Globus pallidus (tissue), 1 donor: ENCODE results near the gene MOB3B.

Source experiments
- DNase-seq: peaks from one replicate; pipeline ENCODE4 v3.0.0-alpha.2; 2015; ENCODE audit warnings: low spot score

The MOB3B gene

DNA sequence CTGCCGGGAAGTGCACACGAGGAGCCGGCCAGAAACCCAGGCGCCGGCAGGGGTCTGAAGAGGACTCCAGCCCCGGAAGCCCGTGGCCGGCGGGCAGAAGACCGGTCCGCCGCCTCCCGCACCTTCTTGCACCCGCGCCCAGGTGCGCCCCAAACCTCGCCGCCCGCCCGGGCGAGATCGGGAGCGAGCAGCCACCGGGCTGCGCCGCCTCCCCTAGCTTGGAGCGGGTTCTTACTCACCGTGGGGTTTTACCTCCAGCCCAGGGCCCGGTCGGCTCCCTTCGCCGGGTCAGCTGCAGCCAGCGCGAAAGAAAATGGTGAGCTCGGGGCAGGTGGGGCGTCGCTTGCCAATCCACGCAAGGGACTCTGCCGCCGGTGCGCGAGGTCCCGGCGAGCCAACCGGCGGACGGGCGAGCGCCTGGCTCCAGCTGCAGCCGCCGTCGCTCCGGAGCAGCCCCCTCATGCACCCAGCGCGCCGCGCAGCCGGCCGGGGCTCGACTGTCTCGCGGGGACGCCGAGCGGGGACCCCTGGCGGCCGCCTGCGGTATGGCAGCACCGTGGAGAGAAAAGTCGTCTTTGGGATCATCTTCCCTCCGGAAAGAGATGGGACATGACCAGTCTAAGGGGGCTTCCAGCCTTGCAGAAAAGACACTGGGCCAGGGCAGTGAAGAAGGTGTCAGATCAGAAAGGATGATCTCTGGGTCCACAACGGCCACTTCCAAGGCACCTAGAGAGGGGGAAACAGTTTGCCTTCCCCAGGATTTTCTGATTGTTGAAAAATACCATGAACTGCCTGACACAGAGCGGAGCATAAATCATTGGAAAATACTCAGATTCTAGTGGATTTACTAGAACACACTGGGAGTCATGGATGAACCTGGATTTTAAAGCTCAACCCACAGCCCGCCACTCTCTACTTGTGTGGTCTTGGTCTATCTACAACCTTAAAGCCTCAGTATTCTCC lies at the start of gene MOB3B:
TSS of gene MOB3B (minus strand) at position 499 of the 963 bp plus-strand sequence. CDS start 74,264 bp downstream, outside the sequence.
- peak; percentile 84 for DNase-seq

DNA sequence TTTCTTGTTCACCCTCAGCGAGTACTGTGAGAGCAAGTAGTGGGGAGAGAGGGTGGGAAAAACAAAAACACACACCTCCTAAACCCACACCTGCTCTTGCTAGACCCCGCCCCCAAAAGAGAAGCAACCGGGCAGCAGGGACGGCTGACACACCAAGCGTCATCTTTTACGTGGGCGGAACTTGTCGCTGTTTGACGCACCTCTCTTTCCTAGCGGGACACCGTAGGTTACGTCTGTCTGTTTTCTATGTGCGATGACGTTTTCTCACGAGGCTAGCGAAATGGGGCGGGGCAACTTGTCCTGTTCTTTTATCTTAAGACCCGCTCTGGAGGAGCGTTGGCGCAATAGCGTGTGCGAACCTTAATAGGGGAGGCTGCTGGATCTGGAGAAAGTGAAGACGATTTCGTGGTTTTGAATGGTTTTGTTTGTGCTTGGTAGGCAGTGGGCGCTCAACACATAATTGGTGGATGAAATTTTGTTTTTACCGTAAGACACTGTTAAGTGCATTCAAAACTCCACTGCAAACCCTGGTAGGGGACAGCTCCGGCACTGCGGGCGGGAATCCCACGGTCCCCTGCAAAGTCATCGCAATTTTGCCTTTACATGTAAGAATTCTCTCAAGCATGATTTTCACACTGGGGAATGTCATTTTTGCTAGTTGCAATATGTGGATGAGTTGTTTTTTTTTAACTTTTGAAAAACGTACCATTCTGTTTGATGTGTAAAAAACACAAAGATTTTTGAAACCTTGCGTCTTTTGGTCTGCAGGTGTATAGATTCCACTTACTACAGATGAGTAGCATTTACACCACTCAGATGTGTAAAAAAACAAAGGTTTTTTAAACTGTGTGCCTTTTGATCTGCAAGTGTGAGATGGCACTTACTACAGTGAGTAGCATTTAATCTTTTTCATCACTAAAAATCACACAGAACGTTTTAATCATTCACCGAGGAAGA lies 44.3 kb upstream of the MOB3B start:
- DNase-seq: peak; percentile 97

DNA sequence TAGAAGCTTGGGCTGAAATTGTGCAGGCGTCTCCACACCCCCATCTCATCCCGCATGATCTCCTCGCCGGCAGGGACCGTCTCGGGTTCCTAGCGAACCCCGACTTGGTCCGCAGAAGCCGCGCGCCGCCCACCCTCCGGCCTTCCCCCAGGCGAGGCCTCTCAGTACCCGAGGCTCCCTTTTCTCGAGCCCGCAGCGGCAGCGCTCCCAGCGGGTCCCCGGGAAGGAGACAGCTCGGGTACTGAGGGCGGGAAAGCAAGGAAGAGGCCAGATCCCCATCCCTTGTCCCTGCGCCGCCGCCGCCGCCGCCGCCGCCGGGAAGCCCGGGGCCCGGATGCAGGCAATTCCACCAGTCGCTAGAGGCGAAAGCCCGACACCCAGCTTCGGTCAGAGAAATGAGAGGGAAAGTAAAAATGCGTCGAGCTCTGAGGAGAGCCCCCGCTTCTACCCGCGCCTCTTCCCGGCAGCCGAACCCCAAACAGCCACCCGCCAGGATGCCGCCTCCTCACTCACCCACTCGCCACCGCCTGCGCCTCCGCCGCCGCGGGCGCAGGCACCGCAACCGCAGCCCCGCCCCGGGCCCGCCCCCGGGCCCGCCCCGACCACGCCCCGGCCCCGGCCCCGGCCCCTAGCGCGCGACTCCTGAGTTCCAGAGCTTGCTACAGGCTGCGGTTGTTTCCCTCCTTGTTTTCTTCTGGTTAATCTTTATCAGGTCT lies 43.5 kb upstream of the MOB3B start, which contains the start of gene C9orf72:
TSS of gene C9orf72 (minus strand) at position 564 of the 716 bp plus-strand sequence. CDS start 6,361 bp downstream, outside the sequence.
- DNase-seq: no peak

GRCh38 chr9:27572566-27572917 lies 42.9 kb upstream of the MOB3B start:
- peak; percentile 71 for DNase-seq

GRCh38 chr9:27572061-27572460 lies 42.4 kb upstream of the MOB3B start:
- DNase-seq: peak; percentile 14

GRCh38 chr9:27571011-27571410 lies 41.4 kb upstream of the MOB3B start:
- no peak for DNase-seq

DNA sequence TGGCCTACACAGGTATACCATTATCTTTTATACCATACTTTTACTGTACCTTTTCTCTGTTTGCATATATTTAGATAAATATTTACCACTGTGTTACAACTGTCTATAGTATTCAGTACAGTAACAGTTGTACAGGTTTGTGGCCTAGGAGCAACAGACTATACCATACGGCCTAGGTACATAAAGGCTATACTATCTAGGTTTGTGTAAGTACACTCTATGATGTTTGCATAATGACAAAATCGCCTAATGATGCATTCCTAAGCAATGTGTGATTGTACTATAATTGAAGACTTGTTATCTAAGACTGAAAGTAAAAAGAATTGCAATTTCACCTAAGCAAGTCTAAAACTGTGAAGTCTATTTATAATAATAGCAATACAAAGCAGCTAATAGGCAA lies 39.8 kb upstream of the MOB3B start:
- no peak for DNase-seq

- DNase-seq: no peak
Measured at GRCh38 chr9:27566118-27566517, 36.5 kb upstream of the MOB3B start.

- DNase-seq: no peak
Measured at GRCh38 chr9:27565696-27566095, 36.1 kb upstream of the MOB3B start.

DNA sequence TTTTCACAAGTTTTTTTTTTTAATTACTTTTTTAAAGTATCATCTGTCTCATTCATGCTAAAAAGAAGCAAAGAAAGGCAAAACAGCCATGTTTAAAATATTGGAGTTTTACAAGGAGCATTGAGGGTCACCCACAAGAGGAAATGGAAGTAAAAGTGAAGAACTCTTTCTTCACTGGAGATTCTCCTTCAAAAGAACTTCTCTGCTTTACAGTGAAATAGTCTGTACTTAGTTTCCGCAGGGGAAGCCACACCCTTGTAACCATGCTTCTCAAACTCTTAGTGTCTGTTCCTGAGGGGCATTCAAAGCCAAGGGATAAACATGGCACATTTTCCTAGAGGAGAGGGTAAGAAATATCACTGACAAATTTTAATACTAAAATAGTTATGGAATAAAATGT lies 35.1 kb upstream of the MOB3B start:
- peak; percentile 18 for DNase-seq

DNA sequence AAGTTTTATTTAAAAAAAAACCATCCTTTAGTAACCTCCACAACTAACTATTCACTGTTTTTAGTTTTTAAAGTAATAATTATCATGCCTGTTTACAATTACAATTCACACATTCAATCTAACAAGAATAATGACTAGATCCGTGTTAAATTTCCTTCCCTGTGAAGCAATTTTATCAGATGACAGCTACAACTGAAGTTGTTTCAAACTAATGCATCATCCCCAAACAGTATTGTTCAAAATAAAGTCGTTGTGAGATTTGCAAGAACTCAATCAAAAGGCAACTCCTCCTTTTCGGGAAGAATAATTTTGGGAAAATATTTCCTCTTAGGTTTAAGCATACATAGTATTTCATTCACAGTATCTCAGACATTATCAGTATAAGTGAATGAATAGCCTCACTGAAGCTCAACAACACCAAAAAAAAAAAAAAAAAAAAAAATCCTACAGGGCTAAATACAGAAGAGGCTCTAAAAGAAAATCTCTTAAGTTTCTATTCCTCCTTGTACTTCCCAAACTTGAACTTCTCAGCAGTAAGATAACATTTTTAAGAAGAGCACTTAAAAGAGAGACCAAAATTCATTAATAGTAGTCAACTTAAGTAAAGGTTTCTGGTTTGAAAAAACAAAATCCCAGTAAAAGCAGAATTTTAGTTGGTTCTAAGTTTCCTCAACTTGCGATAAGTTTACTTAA lies 34.3 kb upstream of the MOB3B start:
- DNase-seq: peak; percentile 20

DNA sequence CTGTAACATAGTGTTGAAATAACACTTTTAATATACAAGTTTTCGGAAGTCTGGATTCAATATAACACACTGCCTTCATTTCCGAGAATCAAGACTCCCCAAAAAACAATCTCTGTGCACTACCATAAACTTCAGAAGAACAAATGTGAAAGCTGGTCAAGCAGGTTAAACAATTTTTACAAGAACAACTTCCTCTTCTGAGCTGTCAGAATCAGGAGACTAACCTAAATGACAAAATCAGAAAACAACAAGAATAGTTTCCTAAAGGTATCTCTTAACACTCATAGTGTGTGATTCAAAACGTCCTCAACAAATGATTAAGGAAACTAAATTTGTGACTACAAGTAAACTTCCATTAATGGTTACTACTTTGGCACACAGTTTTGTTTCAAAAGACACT lies 32.1 kb upstream of the MOB3B start:
- DNase-seq: no peak

DNA sequence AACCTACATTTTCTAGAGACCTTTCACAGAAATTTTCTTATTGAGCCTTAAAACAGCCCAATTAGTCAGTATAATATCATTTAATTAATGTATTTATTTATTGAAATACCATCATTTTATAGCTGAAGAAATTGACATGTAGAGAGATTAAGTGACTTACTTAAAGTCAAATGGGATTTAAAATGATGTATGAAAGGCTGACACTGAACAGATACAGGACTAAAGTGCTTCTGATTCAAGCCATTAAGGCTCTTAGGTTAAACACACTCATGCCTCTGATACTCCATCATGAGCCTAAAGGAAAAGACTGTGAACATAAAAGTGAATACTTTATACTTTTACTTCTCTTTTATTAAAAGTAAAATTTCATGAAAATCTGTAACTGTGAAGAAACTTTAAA lies 30.8 kb upstream of the MOB3B start:
- no peak for DNase-seq

- DNase-seq: no peak
Measured at GRCh38 chr9:27558307-27558706, 28.7 kb upstream of the MOB3B start.

DNA sequence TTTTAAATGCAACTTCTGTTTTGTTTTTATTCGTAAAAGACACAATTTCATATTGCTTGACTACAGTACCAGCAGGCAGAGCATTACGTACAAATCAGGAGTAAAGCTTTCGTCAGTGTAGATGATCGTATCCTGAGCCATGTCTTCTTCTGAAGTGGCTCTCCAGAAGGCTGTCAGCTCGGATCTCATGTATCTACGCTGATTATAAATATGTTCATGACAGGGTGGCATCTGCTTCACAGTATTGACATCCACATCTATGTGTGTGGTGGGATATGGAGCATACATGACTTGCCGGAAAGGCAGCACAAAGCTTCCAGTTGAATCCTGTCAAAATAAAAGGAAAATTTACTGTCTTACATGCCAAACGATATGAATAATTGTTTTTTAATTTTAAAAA lies 26.9 kb upstream of the MOB3B start:
- no peak for DNase-seq

GRCh38 chr9:27554712-27555111 lies 25.1 kb upstream of the MOB3B start:
- DNase-seq: no peak

GRCh38 chr9:27549196-27549755 lies 19.7 kb upstream of the MOB3B start:
- no peak for DNase-seq

GRCh38 chr9:27548055-27548741 lies 18.6 kb upstream of the MOB3B start:
- peak; percentile 72 for DNase-seq

DNA sequence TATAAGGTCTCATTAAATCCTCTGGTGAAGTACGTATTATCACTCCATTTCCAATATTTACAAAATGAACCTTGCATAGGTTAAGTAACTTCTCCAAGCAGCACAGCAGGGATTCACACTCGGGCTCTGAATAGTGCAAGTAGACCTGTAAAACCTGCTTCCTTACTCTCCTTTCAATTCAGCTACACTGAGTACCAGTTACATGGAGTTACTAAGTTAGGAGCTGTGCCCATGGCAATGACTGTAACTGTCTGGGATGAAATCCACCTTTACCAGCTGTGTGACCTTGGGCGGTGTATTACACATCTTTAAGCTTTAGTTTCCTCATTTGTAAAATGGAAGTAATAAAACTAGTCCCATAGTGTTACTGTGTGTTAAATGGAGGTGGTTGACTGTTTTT lies 15.9 kb upstream of the MOB3B start:
- no peak for DNase-seq

- DNase-seq: no peak
Measured at GRCh38 chr9:27542508-27542907, 12.9 kb upstream of the MOB3B start.
